Measurements from ENCODE around the gene NDUFA1. TPM values are rescaled to one million over a fixed set of nuclear protein-coding genes. Genes with fewer than 3 reads are reported as not detected.
"Not testable (repeated sequence)": the region's sequence is repeated elsewhere in the genome, so short reads cannot be mapped to it uniquely, and the experiment has no call there.

NDUFA1 gene
- polyA plus RNA-seq, 3 donors: 55.6 to 353 (median 321) TPM

- Histone ChIP-seq H3K27ac (ENCODE audit: low read depth in 1 of 2, low read length in 2 of 2) (no peak overlapping the region), H3K79me2 (ENCODE audit: insufficient read depth, low read length) (no peaks in the 10 kb centered on the region), H3K36me3 (replicated peaks in 1 of 2; ENCODE audit: control insufficient read depth in 1 of 2, insufficient read depth in 2 of 2, low read length in 2 of 2) (no peaks in the 10 kb centered on the region), H3K4me1 (ENCODE audit: control insufficient read depth in 1 of 2, insufficient read depth in 2 of 2, low read length in 2 of 2) (peaks cover 0 to 9% of the 10 kb centered on the region in 2 donors), H3K9ac (ENCODE audit: insufficient read depth, low read length, poor library complexity, severe bottlenecking) (no peak overlapping the region), H3K9me3 (replicated peaks in 1 of 2; ENCODE audit: control insufficient read depth in 1 of 2, insufficient read depth in 1 of 2, low read length in 2 of 2) (no peaks in the 10 kb centered on the region), H3K4me2 (replicated peaks; ENCODE audit: extremely low read depth, low read length, poor library complexity, severe bottlenecking) (peak overlapping the region; percentile 36), H3K27me3 (ENCODE audit: control insufficient read depth in 2 of 2, insufficient read depth in 2 of 2, low read length in 2 of 2) (no peaks in the 10 kb centered on the region), H3K4me3 (replicated peaks in 1 of 3; ENCODE audit: low read depth in 2 of 3, low read length in 3 of 3) (peak overlapping the region; percentile 12 to 35 (median 24)), H2AFZ (ENCODE audit: insufficient read depth, low read depth, low read length, poor library complexity, severe bottlenecking) (peak overlapping the region; percentile 15), H4K20me1 (ENCODE audit: insufficient read depth, low read length) (no peaks in the 10 kb centered on the region)
- Mint-ChIP-seq H3K27me3 (ENCODE audit: low read depth in 3 of 3) (peaks cover 0 to 22% (median 19%) of the 10 kb centered on the region in 3 donors), H3K9me3 (peaks cover 0 to 9% (median 0%) of the 10 kb centered on the region in 7 donors), H3K4me1 (peaks cover 8% of the 10 kb centered on the region), H3K4me3 (no peak overlapping the region), H3K27ac (no peak overlapping the region), H3K36me3 (no peaks in the 10 kb centered on the region)
- DNase-seq: peak; percentile 29 to 52 (median 47)
- TF ChIP-seq, protein P1, sequence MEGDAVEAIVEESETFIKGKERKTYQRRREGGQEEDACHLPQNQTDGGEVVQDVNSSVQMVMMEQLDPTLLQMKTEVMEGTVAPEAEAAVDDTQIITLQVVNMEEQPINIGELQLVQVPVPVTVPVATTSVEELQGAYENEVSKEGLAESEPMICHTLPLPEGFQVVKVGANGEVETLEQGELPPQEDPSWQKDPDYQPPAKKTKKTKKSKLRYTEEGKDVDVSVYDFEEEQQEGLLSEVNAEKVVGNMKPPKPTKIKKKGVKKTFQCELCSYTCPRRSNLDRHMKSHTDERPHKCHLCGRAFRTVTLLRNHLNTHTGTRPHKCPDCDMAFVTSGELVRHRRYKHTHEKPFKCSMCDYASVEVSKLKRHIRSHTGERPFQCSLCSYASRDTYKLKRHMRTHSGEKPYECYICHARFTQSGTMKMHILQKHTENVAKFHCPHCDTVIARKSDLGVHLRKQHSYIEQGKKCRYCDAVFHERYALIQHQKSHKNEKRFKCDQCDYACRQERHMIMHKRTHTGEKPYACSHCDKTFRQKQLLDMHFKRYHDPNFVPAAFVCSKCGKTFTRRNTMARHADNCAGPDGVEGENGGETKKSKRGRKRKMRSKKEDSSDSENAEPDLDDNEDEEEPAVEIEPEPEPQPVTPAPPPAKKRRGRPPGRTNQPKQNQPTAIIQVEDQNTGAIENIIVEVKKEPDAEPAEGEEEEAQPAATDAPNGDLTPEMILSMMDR (IDR thresholded peaks at IDR 0.05): no peak
- WGBS (ENCODE audit: insufficient coverage): 20% methylated on average over 1 of the region's 11 CpGs
- intact Hi-C loops (cut with micrococcal nuclease): no loop called here
These were observed 14.2 kb downstream of the NDUFA1 start for GRCh38 chrX:119885554-119886428.

DNA sequence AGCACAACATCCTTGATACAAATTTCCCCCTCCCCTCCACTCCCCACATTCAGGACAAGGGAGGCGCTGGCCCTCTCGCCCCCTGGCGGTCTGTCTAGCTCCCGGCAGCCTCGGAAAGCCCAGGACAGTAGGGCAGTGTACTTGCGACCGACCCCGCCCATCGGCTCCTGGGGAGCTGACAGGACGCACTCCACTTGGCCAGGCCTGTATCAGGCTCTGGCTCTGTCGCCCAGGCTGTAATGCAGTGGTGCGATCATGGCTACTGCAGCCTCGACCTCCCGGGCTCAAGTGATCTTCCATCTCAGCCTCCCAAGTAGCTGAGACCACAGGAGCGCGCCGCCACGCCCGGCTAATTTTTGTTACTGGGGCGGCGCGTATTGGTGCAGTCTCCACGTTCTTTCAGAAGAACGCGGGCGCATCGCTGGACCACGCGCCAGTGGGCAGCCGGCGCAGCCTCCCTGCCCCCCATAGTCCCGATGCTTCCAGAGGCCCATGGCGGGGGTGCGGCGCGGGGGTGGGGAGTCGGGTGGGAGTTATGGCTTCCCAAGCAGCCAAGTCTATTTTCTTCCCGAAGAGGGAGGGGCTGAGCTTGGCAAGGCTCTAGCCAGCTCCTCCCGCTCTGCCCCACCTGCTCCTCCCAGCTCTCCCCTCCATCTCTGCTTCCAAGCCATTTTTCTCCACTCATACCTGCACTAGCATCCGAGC is 16.2 kb downstream of the NDUFA1 start:
- 15% methylated on average over 10 of the region's 40 CpGs for WGBS (ENCODE audit: insufficient coverage)
- H2AFZ ChIP-seq (ENCODE audit: insufficient read depth, low read depth, low read length, poor library complexity, severe bottlenecking): peak overlapping the region; percentile 80

GRCh38 chrX:119890626-119891025 is 19.0 kb downstream of the NDUFA1 start:
- peaks cover 0 to 27% (median 24%) of the 10 kb centered on the region in 3 donors for H3K27me3 Mint-ChIP-seq (ENCODE audit: low read depth in 3 of 3)
- H3K4me3 Mint-ChIP-seq; H3K4me2 ChIP-seq (replicated peaks; ENCODE audit: extremely low read depth, low read length, poor library complexity, severe bottlenecking): not testable (repeated sequence)

More for the DNA sequence above, 16.2 kb downstream of the NDUFA1 start:
- intact Hi-C loops (cut with micrococcal nuclease): no loop called here
- H4K20me1 ChIP-seq (ENCODE audit: insufficient read depth, low read length): no peaks in the 10 kb centered on the region
- peak; percentile 50 to 67 (median 56) for DNase-seq
- Mint-ChIP-seq H3K9me3 (peaks cover 0 to 9% (median 0%) of the 10 kb centered on the region in 7 donors), H3K27me3 (ENCODE audit: low read depth in 3 of 3) (peaks cover 0 to 24% (median 23%) of the 10 kb centered on the region in 3 donors), H3K4me1 (peaks cover 7% of the 10 kb centered on the region), H3K4me3 (peak overlapping the region; percentile 59 to 82), H3K36me3 (no peaks in the 10 kb centered on the region), H3K27ac (peak overlapping the region in 1 of 7 donors; percentile 41)
- peak overlapping the region; percentile 28 to 67 (median 37) for H3K4me3 ChIP-seq (replicated peaks in 1 of 3; ENCODE audit: low read depth in 2 of 3, low read length in 3 of 3)
- H3K9me3 ChIP-seq (replicated peaks in 1 of 2; ENCODE audit: control insufficient read depth in 1 of 2, insufficient read depth in 1 of 2, low read length in 2 of 2): no peaks in the 10 kb centered on the region
- no peaks in the 10 kb centered on the region for H3K27me3 ChIP-seq (ENCODE audit: control insufficient read depth in 2 of 2, insufficient read depth in 2 of 2, low read length in 2 of 2)
- peak overlapping the region; percentile 32 for H3K9ac ChIP-seq (ENCODE audit: insufficient read depth, low read length, poor library complexity, severe bottlenecking)
- H3K4me1 ChIP-seq (ENCODE audit: control insufficient read depth in 1 of 2, insufficient read depth in 2 of 2, low read length in 2 of 2): peaks cover 0 to 9% of the 10 kb centered on the region in 2 donors
- no peak overlapping the region for H3K27ac ChIP-seq (ENCODE audit: low read depth in 1 of 2, low read length in 2 of 2)
- no peaks in the 10 kb centered on the region for H3K36me3 ChIP-seq (replicated peaks in 1 of 2; ENCODE audit: control insufficient read depth in 1 of 2, insufficient read depth in 2 of 2, low read length in 2 of 2)
- H3K79me2 ChIP-seq (ENCODE audit: insufficient read depth, low read length): no peaks in the 10 kb centered on the region
- TF ChIP-seq, protein P1 (IDR thresholded peaks at IDR 0.05): peak; percentile 62
- H3K4me2 ChIP-seq (replicated peaks; ENCODE audit: extremely low read depth, low read length, poor library complexity, severe bottlenecking): peak overlapping the region; percentile 73

More at GRCh38 chrX:119890626-119891025, 19.0 kb downstream of the NDUFA1 start:
- DNase-seq; H3K9me3 Mint-ChIP-seq; H3K4me3 ChIP-seq (replicated peaks in 1 of 3; ENCODE audit: low read depth in 2 of 3, low read length in 3 of 3); H2AFZ ChIP-seq (ENCODE audit: insufficient read depth, low read depth, low read length, poor library complexity, severe bottlenecking); H4K20me1 ChIP-seq (ENCODE audit: insufficient read depth, low read length); H3K27me3 ChIP-seq (ENCODE audit: control insufficient read depth in 2 of 2, insufficient read depth in 2 of 2, low read length in 2 of 2); H3K9me3 ChIP-seq (replicated peaks in 1 of 2; ENCODE audit: control insufficient read depth in 1 of 2, insufficient read depth in 1 of 2, low read length in 2 of 2); H3K4me1 Mint-ChIP-seq; H3K79me2 ChIP-seq (ENCODE audit: insufficient read depth, low read length); H3K9ac ChIP-seq (ENCODE audit: insufficient read depth, low read length, poor library complexity, severe bottlenecking); H3K4me1 ChIP-seq (ENCODE audit: control insufficient read depth in 1 of 2, insufficient read depth in 2 of 2, low read length in 2 of 2); H3K36me3 ChIP-seq (replicated peaks in 1 of 2; ENCODE audit: control insufficient read depth in 1 of 2, insufficient read depth in 2 of 2, low read length in 2 of 2); H3K36me3 Mint-ChIP-seq; H3K27ac Mint-ChIP-seq; intact Hi-C loops (cut with micrococcal nuclease); H3K27ac ChIP-seq (ENCODE audit: low read depth in 1 of 2, low read length in 2 of 2): not testable (repeated sequence)
- 95% methylated on average over 7 of the region's 36 CpGs for WGBS (ENCODE audit: insufficient coverage)
